NCI-H1092 treated with DMSO at 0.1 percent for 48 hours (cell line): ENCODE results near the gene PLCG2.
"Not testable (repeated sequence)": the region's sequence is repeated elsewhere in the genome, so short reads cannot be mapped to it uniquely, and the experiment has no call there.

Experiments
- DNase-seq: peaks from one replicate; lab custom pipeline; 2025; lab: John Stamatoyannopoulos, UW

Gene PLCG2

DNA sequence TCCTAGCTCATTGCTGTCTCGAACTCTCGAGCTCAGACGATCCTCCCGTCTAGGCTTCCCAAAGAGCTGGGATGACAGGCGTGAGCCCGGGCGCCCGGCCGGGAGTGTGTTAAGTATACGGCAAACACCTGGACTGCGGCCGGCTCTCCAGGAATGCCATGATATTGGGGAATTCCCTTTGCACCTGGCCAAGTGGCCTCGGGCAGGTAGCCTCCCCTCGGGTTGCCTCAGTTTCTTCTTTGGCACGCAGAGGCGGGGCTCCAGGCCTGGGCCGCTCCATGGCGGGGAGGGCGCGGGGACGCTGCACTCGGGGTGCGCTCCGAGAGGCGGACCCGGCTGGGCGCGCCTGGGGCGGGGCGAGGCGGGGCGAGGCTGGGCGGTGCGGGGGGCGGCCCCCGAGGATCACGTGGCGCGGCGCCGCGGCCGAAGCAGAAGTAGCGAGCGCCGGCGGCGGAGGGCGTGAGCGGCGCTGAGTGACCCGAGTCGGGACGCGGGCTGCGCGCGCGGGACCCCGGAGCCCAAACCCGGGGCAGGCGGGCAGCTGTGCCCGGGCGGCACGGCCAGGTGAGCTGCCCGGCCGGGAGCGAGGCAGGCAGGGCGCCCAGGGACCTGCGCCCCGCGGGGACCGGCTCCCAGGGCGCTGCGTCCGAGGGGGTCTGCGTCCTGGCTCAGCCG, at the start of gene PLCG2:
TSS of gene PLCG2 (plus strand) at position 431 of the 675 bp plus-strand sequence. CDS start 6,699 bp downstream, outside the sequence.
- no peak for DNase-seq

DNA sequence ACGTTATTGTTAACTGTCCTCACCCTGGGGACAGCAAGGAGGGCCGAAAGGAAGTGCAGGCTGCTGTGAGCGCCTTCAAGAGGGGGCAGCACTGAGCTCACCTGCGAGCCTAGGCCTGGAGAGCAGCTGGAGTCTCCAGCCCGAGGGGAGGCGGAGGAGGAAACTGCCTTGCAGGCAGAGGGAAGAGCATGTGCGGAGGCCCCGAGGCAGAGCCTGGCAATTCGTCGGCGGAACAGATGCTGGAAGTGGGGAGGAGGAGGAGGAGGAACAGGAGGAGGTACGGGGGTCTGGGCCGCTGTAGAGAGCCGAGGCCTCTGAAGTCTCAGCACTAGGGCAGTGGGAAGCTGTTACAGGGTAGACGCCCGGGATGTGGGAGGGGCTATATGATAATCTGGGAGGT, 49.6 kb upstream of the PLCG2 start:
- no peak for DNase-seq

- peak; percentile 81 for DNase-seq
Measured at GRCh38 chr16:81730090-81731051, 48.7 kb upstream of the PLCG2 start.

- no peak for DNase-seq
Measured at GRCh38 chr16:81731649-81732048, 47.4 kb upstream of the PLCG2 start.

GRCh38 chr16:81732699-81733098, 46.4 kb upstream of the PLCG2 start:
- no peak for DNase-seq

- DNase-seq = no peak
Measured at GRCh38 chr16:81733295-81733694, 45.8 kb upstream of the PLCG2 start.

DNA sequence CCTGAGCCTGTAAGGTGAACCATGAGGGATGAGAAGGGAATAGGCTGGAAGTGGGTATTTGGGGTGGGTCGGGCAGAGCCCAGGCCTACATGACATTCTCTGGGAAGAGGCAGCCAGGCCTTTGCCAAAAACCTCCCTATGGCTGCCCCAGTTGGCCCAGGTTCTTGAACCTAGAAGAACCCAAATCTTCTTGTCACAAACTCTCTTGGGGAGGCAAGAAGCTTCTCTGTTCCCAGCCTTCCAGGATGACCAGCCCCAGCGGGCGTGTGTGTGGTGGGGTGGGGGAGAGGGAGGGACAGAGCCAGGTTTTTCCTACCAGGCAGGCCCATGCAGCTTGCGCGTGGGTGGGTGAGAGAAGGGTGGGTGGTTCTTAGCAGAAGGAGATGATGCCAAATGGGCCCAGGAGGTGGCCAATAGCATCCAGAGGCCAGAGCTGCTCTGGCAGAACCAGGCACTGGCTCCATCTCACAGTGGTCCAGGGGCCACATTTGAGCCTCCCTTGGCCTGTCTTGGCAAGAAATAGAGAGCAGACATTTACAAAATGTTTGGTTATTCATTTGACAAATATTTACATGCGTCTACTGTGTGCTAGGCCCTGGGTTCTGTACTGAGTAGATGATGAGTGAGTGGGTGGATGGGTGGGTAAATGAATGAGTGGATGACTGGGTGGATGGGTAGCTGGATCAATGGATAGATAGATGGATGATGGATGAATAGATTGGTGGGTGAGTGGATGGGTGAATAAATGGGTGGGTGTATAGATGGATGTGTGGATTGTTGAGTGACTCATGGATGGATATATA, 44.3 kb upstream of the PLCG2 start:
- no peak for DNase-seq

- DNase-seq = peak; percentile 72
Measured at GRCh38 chr16:81737885-81738536, 41.1 kb upstream of the PLCG2 start.

DNA sequence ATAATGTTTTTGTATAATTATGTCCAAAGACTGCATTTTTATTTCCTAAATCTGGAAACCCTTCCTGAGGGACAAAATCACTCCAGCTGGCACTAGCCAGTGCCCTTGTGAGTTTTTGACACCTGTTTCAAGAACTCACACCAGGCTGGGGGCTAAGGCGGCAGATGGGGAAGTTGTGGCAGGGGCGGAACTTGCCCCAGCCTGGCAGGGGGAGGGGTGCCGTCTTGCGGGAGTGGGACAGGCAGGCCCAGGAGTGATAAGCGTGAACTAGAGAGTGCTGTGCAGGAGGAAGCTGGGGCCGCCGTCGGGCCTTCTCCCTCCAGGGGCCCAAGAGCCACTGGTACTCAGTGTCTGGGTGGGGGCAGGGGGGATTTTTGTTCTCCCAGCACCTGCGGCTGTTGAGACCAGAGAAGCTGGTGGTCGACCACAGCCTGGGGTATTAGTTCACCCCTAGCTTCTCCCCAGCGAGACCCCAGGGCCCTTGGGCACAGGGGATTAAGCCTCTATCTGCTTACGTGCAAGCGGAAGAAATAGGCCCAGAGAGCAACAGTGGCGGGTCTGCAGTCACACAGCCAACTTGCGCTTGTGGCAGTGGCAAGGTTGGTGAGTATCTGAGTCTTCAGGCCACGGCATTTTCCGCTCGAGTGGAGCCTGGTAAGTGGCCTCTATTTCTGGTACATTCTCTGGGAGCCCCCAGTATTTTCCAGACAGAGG, 40.2 kb upstream of the PLCG2 start:
- DNase-seq = no peak

- no peak for DNase-seq
Measured at GRCh38 chr16:81739503-81739902, 39.6 kb upstream of the PLCG2 start.

DNA sequence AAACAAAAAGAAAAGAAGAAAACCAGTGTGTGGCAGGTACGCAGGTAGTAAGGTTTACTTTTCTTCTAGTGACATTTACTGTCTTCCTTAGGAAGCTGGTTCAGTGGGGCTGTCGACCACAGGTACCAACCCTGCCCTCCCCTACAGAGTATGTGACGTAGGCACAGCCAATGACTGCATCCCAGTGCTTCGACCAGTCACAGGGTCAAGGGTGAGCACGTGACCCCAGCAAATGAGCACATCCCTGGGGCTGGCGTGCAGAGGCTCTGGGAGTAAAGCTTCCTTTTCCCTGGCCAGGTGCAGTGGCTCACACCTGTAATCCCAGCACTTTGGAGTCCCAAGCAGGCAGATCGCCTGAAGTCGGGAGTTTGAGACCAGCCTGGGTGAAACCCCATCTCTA, 38.9 kb upstream of the PLCG2 start:
- no peak for DNase-seq

DNA sequence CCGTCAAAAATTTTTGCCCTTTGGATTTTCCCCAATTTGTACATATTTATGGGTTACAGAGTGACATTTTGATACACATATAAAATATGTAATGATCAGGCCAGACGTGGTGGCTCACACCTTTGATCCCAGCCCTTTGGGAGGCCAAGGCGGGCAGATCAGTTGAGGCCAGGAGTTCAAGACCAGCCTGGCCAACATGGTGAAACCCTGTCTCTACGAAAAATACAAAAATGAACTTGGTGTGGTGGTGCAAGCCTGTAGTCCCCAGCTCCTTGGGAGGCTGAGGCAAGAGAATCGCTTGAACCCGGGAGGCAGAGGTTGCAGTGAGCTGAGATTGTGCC, 37.7 kb upstream of the PLCG2 start:
- not testable (repeated sequence) for DNase-seq

DNA sequence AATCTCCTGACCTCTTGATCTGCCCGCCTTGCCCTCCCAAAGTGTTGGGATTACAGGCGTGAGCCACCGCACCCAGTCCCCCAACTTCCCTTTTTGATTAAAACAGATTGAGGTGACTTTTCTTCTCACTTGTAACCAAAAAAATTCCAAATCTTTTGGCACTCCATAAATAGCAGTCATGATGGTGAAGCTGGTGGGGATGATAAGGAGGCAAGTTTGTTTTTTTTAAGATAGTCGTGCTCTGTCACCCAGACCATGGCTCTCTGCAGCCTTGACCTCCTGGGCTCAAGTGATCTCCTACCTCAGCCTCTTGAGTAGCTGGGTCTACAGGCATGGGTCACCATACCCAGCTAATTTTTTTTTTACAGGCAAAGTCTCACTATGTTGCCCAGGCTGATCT, 34.7 kb upstream of the PLCG2 start:
- no peak for DNase-seq

GRCh38 chr16:81744911-81745310, 34.2 kb upstream of the PLCG2 start:
- DNase-seq = no peak

- DNase-seq = no peak
Measured at GRCh38 chr16:81745704-81746558, 33.2 kb upstream of the PLCG2 start.

DNA sequence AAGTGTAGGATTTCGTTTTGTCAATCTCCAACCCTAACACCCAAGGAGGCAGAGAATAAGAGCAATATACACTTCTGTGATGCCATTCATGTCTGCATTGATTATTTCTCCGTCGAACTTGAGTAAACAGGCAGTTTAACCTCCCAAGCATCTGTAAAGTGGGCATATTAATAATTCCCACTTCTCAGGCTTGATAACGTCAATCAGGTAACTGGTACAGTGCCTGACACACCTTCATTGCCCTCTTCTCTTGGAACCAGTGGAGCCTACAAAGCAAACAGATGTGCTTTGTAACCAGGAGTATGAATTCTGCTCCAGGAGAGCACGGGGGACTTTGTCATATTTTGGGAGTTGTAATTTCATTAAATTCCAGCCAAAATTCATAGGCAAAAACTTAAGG, 32.5 kb upstream of the PLCG2 start:
- no peak for DNase-seq

DNA sequence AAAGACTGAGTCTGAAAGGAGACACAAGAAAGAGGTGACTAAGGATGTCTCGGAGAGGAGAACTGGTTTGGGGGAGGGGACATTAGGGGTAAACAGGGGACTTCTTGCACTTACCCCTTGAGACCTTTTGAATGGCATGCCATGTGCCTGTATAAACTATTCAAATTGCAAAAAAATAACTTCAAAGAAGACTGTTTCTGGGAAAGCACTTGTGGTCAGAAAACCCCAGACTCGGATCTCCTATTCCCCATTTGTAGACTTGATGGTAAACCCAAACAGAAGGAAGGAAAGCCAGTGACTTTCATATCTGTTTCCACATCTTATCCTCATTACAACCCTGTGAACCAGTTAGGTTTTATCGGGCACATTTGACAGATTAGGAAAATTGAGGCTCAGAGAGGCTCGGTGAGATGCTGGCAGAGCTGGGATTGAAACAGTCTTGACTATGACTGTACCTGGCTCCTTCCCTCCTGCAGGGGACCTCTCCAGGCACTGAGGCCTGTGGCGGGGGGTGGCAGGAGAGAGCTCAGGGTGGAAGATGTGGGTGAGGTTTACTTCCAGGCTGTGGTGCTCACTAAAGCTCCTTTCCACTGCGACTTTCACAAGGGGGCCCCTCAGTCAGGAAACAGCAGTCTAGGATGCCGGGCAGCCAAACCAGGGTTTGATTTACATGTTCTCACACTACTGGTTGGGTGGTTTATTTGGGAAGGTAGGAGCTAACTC, 30.5 kb upstream of the PLCG2 start:
- DNase-seq = no peak

GRCh38 chr16:81752225-81752875, 26.7 kb upstream of the PLCG2 start:
- DNase-seq = no peak

- DNase-seq = no peak
Measured at GRCh38 chr16:81752876-81753227, 26.2 kb upstream of the PLCG2 start.
